CD4-positive, alpha-beta T cell (primary cell): ENCODE data around the gene CDKN2B-AS1. TPM values are rescaled to one million over a fixed set of nuclear protein-coding genes. Genes with fewer than 3 reads are reported as not detected.

Source experiments
- ATAC-seq: fragments of 200-7000 bp; cut with Tn5 transposase; one replicate; pipeline ENCODE4 v1.10.0; 2022; ENCODE audit warnings: mild to moderate bottlenecking; ENCODE audit not compliant: poor library complexity
- CTCF ChIA-PET: fragments of 350-600 bp; sonication (Branson Sonifier 250); formaldehyde crosslinking; loops from one replicate; lab custom pipeline; 2021; ENCODE audit warnings: antibody characterized with exemption, inconsistent platforms; lab: Charles Lee
- POLR2A ChIA-PET: fragments of 350-600 bp; sonication (Branson Sonifier 250); formaldehyde crosslinking; loops from one replicate; lab custom pipeline; 2021; ENCODE audit warnings: antibody characterized with exemption, inconsistent platforms; lab: Charles Lee
- DNase-seq, 14 experiments: peaks; one replicate each; pipeline ENCODE4 v3.0.0-alpha.2; 2013 to 2020; ENCODE audit warnings: mixed read lengths in 2 of 14
- H3K27ac ChIP-seq, 2 donors: one replicate each; pipeline versions ENCODE4 v1.5.1 to v1.7.0; 2013; ENCODE audit warnings: low read length in 2 of 2, low read depth in 1 of 2, mild to moderate bottlenecking in 1 of 2
- H3K27me3 ChIP-seq, 2 experiments: 1 replicate in 1 of 2; 2 replicates in 1 of 2; pipeline versions ENCODE4 v1.6.1 to v1.7.0; 2013; ENCODE audit warnings: low read length in 2 of 2, control low read depth in 1 of 2, mild to moderate bottlenecking in 1 of 2, moderate library complexity in 1 of 2; ENCODE audit not compliant: insufficient read depth in 2 of 2, control insufficient read depth in 1 of 2
- H3K36me3 ChIP-seq: one replicate; pipeline ENCODE4 v1.6.1; 2013; ENCODE audit warnings: low read length, control low read depth; ENCODE audit not compliant: insufficient read depth
- H3K4me1 ChIP-seq: one replicate; pipeline ENCODE4 v1.6.1; 2013; ENCODE audit warnings: low read length, control low read depth; ENCODE audit not compliant: insufficient read depth
- H3K4me3 ChIP-seq: one replicate; pipeline ENCODE4 v1.5.1; 2013; ENCODE audit warnings: mild to moderate bottlenecking, low read length, moderate library complexity
- H3K9me3 ChIP-seq, 2 experiments: 1 replicate in 1 of 2; 2 replicates in 1 of 2; pipeline versions ENCODE4 v1.6.1 to v1.7.0; 2013; ENCODE audit warnings: low read length in 2 of 2, mild to moderate bottlenecking in 2 of 2, control low read depth in 1 of 2, moderate library complexity in 1 of 2; ENCODE audit not compliant: control insufficient read depth in 1 of 2, insufficient read depth in 1 of 2
- H3K27ac Mint-ChIP-seq: one replicate; pipeline ENCODE4 v1.8.0; 2020; ENCODE audit warnings: mixed read lengths
- H3K27me3 Mint-ChIP-seq: one replicate; pipeline ENCODE4 v1.8.0; 2021; ENCODE audit warnings: mixed read lengths
- H3K36me3 Mint-ChIP-seq: one replicate; pipeline ENCODE4 v1.8.0; 2021; ENCODE audit warnings: low read depth, mixed read lengths
- H3K4me1 Mint-ChIP-seq: one replicate; pipeline ENCODE4 v1.8.0; 2021; ENCODE audit warnings: low read depth, mixed read lengths
- H3K4me3 Mint-ChIP-seq: one replicate; pipeline ENCODE4 v1.8.0; 2020; ENCODE audit warnings: mild to moderate bottlenecking, mixed read lengths
- H3K9me3 Mint-ChIP-seq: one replicate; pipeline ENCODE4 v1.8.0; 2020; ENCODE audit warnings: mixed read lengths
- intact Hi-C, 2 experiments: fragments of 100-400 bp; cut with DNase I in 1 of 2; cut with micrococcal nuclease in 1 of 2; formaldehyde crosslinking; loops; one replicate each; pipeline versions ENCODE4 v1.15.1 to v1.9.0; 2023 to 2025; cut with DNase I, micrococcal nuclease
- total RNA-seq, 174 experiments: library from RNA in 2 of 174; stranded (reverse) in 2 of 174; gene quantifications; one replicate each; pipeline ENCODE4 v1.2.3 and lab custom pipeline; 2021 to 2026
- TF ChIP-seq, protein P1 (sequence below): fragments of 200-600 bp; IDR thresholded peaks from one replicate; pipeline ENCODE4 v1.8.0; 2022; ENCODE audit warnings: antibody characterized with exemption, mild to moderate bottlenecking

The CDKN2B-AS1 gene
- total RNA-seq, 2 experiments from 2014 or later, result 0.25 to 0.30 TPM

DNA sequence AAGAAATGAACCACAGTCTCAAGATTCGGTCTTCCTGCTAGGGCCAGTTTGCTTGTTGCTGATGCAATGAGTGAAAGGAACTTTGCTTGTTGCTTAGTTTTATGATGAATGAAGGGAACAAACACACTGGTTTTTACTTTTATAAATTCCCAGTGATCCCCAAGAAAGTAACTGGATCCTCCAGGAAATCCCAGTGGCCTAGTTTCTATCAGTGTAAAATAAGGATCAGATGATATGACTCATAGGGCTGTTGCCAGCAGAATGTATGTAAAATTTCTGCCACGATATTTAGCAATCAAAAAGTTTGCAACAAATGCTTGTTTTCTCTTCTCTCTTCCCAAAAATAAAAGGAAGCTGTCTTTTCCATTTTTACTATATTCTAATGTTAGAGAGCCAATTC lies 174.7 kb downstream of the CDKN2B-AS1 start:
- Mint-ChIP-seq H3K36me3 (no peaks in the 10 kb centered on the region), H3K9me3 (no peaks in the 10 kb centered on the region), H3K27ac (no peak overlapping the region), H3K4me1 (no peaks in the 10 kb centered on the region), H3K4me3 (no peak overlapping the region), H3K27me3 (peaks cover 9% of the 10 kb centered on the region)
- ChIA-PET POLR2A (no interaction called here), CTCF (no interaction called here)
- ATAC-seq, result no peak
- H3K9me3 ChIP-seq, result no peaks in the 10 kb centered on the region
- H3K36me3 ChIP-seq, result no peaks in the 10 kb centered on the region
- no peak for DNase-seq
- intact Hi-C loops, result no loop called here
- H3K27me3 ChIP-seq, result no peaks in the 10 kb centered on the region
- H3K27ac ChIP-seq, result no peak overlapping the region
- H3K4me1 ChIP-seq, result no peaks in the 10 kb centered on the region
- no peak overlapping the region for H3K4me3 ChIP-seq
- TF ChIP-seq, protein P1, sequence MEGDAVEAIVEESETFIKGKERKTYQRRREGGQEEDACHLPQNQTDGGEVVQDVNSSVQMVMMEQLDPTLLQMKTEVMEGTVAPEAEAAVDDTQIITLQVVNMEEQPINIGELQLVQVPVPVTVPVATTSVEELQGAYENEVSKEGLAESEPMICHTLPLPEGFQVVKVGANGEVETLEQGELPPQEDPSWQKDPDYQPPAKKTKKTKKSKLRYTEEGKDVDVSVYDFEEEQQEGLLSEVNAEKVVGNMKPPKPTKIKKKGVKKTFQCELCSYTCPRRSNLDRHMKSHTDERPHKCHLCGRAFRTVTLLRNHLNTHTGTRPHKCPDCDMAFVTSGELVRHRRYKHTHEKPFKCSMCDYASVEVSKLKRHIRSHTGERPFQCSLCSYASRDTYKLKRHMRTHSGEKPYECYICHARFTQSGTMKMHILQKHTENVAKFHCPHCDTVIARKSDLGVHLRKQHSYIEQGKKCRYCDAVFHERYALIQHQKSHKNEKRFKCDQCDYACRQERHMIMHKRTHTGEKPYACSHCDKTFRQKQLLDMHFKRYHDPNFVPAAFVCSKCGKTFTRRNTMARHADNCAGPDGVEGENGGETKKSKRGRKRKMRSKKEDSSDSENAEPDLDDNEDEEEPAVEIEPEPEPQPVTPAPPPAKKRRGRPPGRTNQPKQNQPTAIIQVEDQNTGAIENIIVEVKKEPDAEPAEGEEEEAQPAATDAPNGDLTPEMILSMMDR, result no peak

DNA sequence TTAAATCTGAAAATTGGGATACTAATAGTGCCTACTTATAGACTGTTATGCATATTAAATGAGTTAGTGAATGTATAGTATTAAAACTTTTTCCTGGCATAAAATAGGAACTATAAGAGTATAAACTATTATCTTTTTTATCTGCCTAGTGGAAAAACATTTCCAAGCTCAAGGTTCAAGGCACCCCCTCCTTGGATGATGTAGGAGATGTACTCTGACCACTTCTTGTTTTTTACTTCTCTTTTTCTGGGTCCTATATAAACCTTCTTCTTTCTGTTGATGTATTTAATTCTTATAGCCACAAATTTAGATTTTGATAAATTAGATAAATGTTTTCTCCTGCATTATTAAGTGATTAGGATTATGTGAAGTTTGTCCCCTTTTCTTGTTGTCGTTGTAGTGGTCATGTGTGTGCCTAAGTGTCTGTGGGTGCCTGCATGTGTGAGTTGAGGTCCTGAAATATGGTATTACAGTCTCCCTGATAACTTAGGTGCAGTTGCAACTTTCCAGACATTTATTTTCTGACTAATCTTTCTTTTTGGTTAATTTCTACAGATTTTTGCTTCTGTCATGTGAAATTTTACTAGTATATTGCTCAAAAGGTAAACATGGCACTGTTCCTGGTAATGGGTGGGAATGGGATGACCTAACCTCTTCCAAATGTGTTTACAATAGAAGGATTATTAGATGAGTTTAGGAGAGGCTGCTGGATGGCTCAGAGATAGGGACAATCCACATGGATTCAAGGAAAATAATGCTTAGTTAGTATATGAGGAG lies 175.3 kb downstream of the CDKN2B-AS1 start:
- Mint-ChIP-seq H3K36me3 (no peaks in the 10 kb centered on the region), H3K9me3 (no peaks in the 10 kb centered on the region)
- no peak for ATAC-seq

More for the DNA sequence above, 175.3 kb downstream of the CDKN2B-AS1 start:
- Histone ChIP-seq H3K4me1 (no peaks in the 10 kb centered on the region), H3K27ac (no peak overlapping the region), H3K27me3 (no peaks in the 10 kb centered on the region), H3K36me3 (no peaks in the 10 kb centered on the region), H3K9me3 (no peaks in the 10 kb centered on the region), H3K4me3 (no peak overlapping the region)
- no peak overlapping the region for H3K4me3 Mint-ChIP-seq
- peaks cover 9% of the 10 kb centered on the region for H3K27me3 Mint-ChIP-seq
- intact Hi-C loops, result no loop called here
- TF ChIP-seq, protein P1, result no peak
- no peaks in the 10 kb centered on the region for H3K4me1 Mint-ChIP-seq
- peak in 2 of 14 experiments; percentile 13 for DNase-seq
- CTCF ChIA-PET, result no interaction called here
- POLR2A ChIA-PET, result no interaction called here
- H3K27ac Mint-ChIP-seq, result no peak overlapping the region

Other genes with a start within 250 kb of the CDKN2B-AS1 start
- 10 to 100 TPM; 17.2 to 17.8 TPM for gene MTAP, start 192.2 kb upstream of the CDKN2B-AS1 start, total RNA-seq
- gene CDKN2A, start 399 bp upstream of the CDKN2B-AS1 start, total RNA-seq, result under 1 TPM; 0.71 to 0.89 TPM
- not detected for gene CDKN2B, start 14.5 kb downstream of the CDKN2B-AS1 start, total RNA-seq